ENCODE results near the gene CCDC92B.
"Not testable (repeated sequence)": the region's sequence is repeated elsewhere in the genome, so short reads cannot be mapped to it uniquely, and the experiment has no call there.

Gene CCDC92B

GRCh38 chr17:2701996-2702741 is 47.3 kb downstream of the CCDC92B start:
- 91 to 96% methylated on average over 20 to 22 of the region's 22 CpGs for WGBS, 2 experiments (ENCODE audit: insufficient coverage in 2 of 2)
- Histone ChIP-seq H3K4me3 (ENCODE audit: extremely low read depth, insufficient read depth, low read length, poor library complexity, severe bottlenecking) (no peak overlapping the region), H3K27ac (ENCODE audit: low read depth, low read length, severe bottlenecking) (no peak overlapping the region), H3K4me1 (ENCODE audit: control insufficient read depth, insufficient read depth, low read length, poor library complexity, severe bottlenecking) (peaks cover 16% of the 10 kb centered on the region), H3K9me3 (ENCODE audit: control insufficient read depth, low read length) (no peaks in the 10 kb centered on the region), H3K36me3 (ENCODE audit: control insufficient read depth, insufficient read depth, low read length) (peaks cover 59% of the 10 kb centered on the region)

GRCh38 chr17:2701161-2701995 is 48.1 kb downstream of the CCDC92B start:
- Histone ChIP-seq H3K9me3 (ENCODE audit: control insufficient read depth, low read length) (no peaks in the 10 kb centered on the region), H3K27ac (ENCODE audit: low read depth, low read length, severe bottlenecking) (no peak overlapping the region), H3K4me3 (ENCODE audit: extremely low read depth, insufficient read depth, low read length, poor library complexity, severe bottlenecking) (no peak overlapping the region), H3K36me3 (ENCODE audit: control insufficient read depth, insufficient read depth, low read length) (peaks cover 59% of the 10 kb centered on the region), H3K4me1 (ENCODE audit: control insufficient read depth, insufficient read depth, low read length, poor library complexity, severe bottlenecking) (peaks cover 16% of the 10 kb centered on the region)
- 95% methylated on average over 32 to 41 of the region's 41 CpGs for WGBS, 2 experiments (ENCODE audit: insufficient coverage in 2 of 2)

GRCh38 chr17:2700491-2701141 is 48.8 kb downstream of the CCDC92B start:
- Histone ChIP-seq H3K4me3 (ENCODE audit: extremely low read depth, insufficient read depth, low read length, poor library complexity, severe bottlenecking) (no peak overlapping the region), H3K36me3 (ENCODE audit: control insufficient read depth, insufficient read depth, low read length) (peaks cover 66% of the 10 kb centered on the region), H3K4me1 (ENCODE audit: control insufficient read depth, insufficient read depth, low read length, poor library complexity, severe bottlenecking) (peaks cover 9% of the 10 kb centered on the region), H3K27ac (ENCODE audit: low read depth, low read length, severe bottlenecking) (no peak overlapping the region), H3K9me3 (ENCODE audit: control insufficient read depth, low read length) (no peaks in the 10 kb centered on the region)
- WGBS, 2 experiments (ENCODE audit: insufficient coverage in 2 of 2): 90 to 92% methylated on average over 24 to 27 of the region's 27 CpGs

- H3K9me3 ChIP-seq (ENCODE audit: control insufficient read depth, low read length): no peaks in the 10 kb centered on the region
- peaks cover 66% of the 10 kb centered on the region for H3K36me3 ChIP-seq (ENCODE audit: control insufficient read depth, insufficient read depth, low read length)
- H3K4me3 ChIP-seq (ENCODE audit: extremely low read depth, insufficient read depth, low read length, poor library complexity, severe bottlenecking): no peak overlapping the region
- 95 to 97% methylated on average over 20 of the region's 20 CpGs for WGBS, 2 experiments (ENCODE audit: insufficient coverage in 2 of 2)
- peaks cover 4% of the 10 kb centered on the region for H3K4me1 ChIP-seq (ENCODE audit: control insufficient read depth, insufficient read depth, low read length, poor library complexity, severe bottlenecking)
- H3K27ac ChIP-seq (ENCODE audit: low read depth, low read length, severe bottlenecking): no peak overlapping the region
Measured at GRCh38 chr17:2700030-2700490, 49.4 kb downstream of the CCDC92B start.

GRCh38 chr17:2699216-2699805 is 50.1 kb downstream of the CCDC92B start:
- H3K36me3 ChIP-seq (ENCODE audit: control insufficient read depth, insufficient read depth, low read length): peaks cover 66% of the 10 kb centered on the region
- 90 to 96% methylated on average over 12 to 14 of the region's 18 CpGs for WGBS, 2 experiments (ENCODE audit: insufficient coverage in 2 of 2)
- H3K27ac ChIP-seq (ENCODE audit: low read depth, low read length, severe bottlenecking); H3K4me3 ChIP-seq (ENCODE audit: extremely low read depth, insufficient read depth, low read length, poor library complexity, severe bottlenecking); H3K9me3 ChIP-seq (ENCODE audit: control insufficient read depth, low read length); H3K4me1 ChIP-seq (ENCODE audit: control insufficient read depth, insufficient read depth, low read length, poor library complexity, severe bottlenecking): not testable (repeated sequence)

GRCh38 chr17:2697611-2698162 is 51.8 kb downstream of the CCDC92B start:
- Histone ChIP-seq H3K27ac (ENCODE audit: low read depth, low read length, severe bottlenecking) (no peak overlapping the region), H3K4me1 (ENCODE audit: control insufficient read depth, insufficient read depth, low read length, poor library complexity, severe bottlenecking) (no peaks in the 10 kb centered on the region), H3K9me3 (ENCODE audit: control insufficient read depth, low read length) (no peaks in the 10 kb centered on the region), H3K4me3 (ENCODE audit: extremely low read depth, insufficient read depth, low read length, poor library complexity, severe bottlenecking) (no peak overlapping the region), H3K36me3 (ENCODE audit: control insufficient read depth, insufficient read depth, low read length) (peaks cover 72% of the 10 kb centered on the region)
- 94 to 97% methylated on average over 38 to 40 of the region's 40 CpGs for WGBS, 2 experiments (ENCODE audit: insufficient coverage in 2 of 2)

- Histone ChIP-seq H3K36me3 (ENCODE audit: control insufficient read depth, insufficient read depth, low read length) (peaks cover 68% of the 10 kb centered on the region), H3K27ac (ENCODE audit: low read depth, low read length, severe bottlenecking) (no peak overlapping the region), H3K9me3 (ENCODE audit: control insufficient read depth, low read length) (no peaks in the 10 kb centered on the region), H3K4me3 (ENCODE audit: extremely low read depth, insufficient read depth, low read length, poor library complexity, severe bottlenecking) (no peak overlapping the region), H3K4me1 (ENCODE audit: control insufficient read depth, insufficient read depth, low read length, poor library complexity, severe bottlenecking) (no peaks in the 10 kb centered on the region)
- WGBS, 2 experiments (ENCODE audit: insufficient coverage in 2 of 2): 95 to 98% methylated on average over 32 to 34 of the region's 36 CpGs
Measured at GRCh38 chr17:2695961-2696760, 53.3 kb downstream of the CCDC92B start.

- no peak overlapping the region for H3K4me3 ChIP-seq (ENCODE audit: extremely low read depth, insufficient read depth, low read length, poor library complexity, severe bottlenecking)
- WGBS, 2 experiments (ENCODE audit: insufficient coverage in 2 of 2): 92 to 97% methylated on average over 25 to 27 of the region's 28 CpGs
Measured at GRCh38 chr17:2695243-2695960, 54.0 kb downstream of the CCDC92B start.

GRCh38 chr17:2694381-2695242 is 54.8 kb downstream of the CCDC92B start:
- Histone ChIP-seq H3K4me3 (ENCODE audit: extremely low read depth, insufficient read depth, low read length, poor library complexity, severe bottlenecking) (no peak overlapping the region), H3K9me3 (ENCODE audit: control insufficient read depth, low read length) (no peaks in the 10 kb centered on the region), H3K36me3 (ENCODE audit: control insufficient read depth, insufficient read depth, low read length) (peaks cover 58% of the 10 kb centered on the region), H3K4me1 (ENCODE audit: control insufficient read depth, insufficient read depth, low read length, poor library complexity, severe bottlenecking) (no peaks in the 10 kb centered on the region), H3K27ac (ENCODE audit: low read depth, low read length, severe bottlenecking) (no peak overlapping the region)
- WGBS, 2 experiments (ENCODE audit: insufficient coverage in 2 of 2): 92 to 94% methylated on average over 34 of the region's 42 CpGs

More at GRCh38 chr17:2695243-2695960, 54.0 kb downstream of the CCDC92B start:
- peaks cover 63% of the 10 kb centered on the region for H3K36me3 ChIP-seq (ENCODE audit: control insufficient read depth, insufficient read depth, low read length)
- H3K27ac ChIP-seq (ENCODE audit: low read depth, low read length, severe bottlenecking): no peak overlapping the region
- no peaks in the 10 kb centered on the region for H3K9me3 ChIP-seq (ENCODE audit: control insufficient read depth, low read length)
- H3K4me1 ChIP-seq (ENCODE audit: control insufficient read depth, insufficient read depth, low read length, poor library complexity, severe bottlenecking): no peaks in the 10 kb centered on the region

All from mesodermal cell (in vitro differentiated cells).